ENCODE data around the gene ABR.
"Not testable (repeated sequence)": the region's sequence is repeated elsewhere in the genome, so short reads cannot be mapped to it uniquely, and the experiment has no call there.

ABR gene

GRCh38 chr17:1111599-1112443 is 68.0 kb downstream of the ABR start:
- Mint-ChIP-seq H3K36me3 (no peaks in the 10 kb centered on the region), H3K4me1 (ENCODE audit: low read depth) (peaks cover 44% of the 10 kb centered on the region), H3K27ac (peak overlapping the region; percentile 66), H3K27me3 (no peaks in the 10 kb centered on the region), H3K4me3 (peak overlapping the region; percentile 77), H3K9me3 (ENCODE audit: low read depth) (no peaks in the 10 kb centered on the region)

DNA sequence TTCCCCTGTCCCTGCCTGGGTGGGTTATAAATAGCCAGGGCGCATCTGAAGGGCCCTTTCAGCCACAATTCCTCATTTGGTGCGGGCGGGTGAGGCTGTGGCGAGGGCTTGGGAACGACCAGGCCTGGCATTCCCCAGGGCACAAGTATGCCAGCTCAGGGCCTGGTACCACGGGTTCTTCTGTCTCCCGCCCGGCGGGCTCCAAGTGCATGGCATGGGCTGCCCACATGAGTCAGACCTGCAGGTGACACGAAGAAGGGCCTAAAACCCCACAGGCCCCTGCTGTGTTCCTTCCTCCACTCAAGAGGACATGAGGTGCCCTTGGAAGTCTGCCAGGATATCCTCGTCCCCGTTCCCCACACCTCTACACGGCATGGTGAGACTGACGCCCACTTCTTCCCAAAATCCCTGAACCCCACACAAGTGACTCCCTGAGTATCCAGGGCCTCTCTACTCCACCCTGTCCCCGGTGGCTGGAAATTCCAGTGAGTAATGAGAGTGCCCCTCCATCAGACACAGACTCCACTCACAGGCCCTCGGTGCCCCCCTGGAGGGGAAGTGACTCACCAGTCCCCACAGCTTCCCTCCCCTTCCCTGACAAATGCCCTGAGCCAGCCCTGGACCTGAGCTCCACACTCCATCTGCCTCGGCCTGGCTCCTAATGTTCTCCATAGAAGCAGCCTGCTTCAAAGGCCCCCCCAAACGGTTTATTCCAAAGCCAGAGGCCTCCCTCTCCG is 68.8 kb downstream of the ABR start:
- no peaks in the 10 kb centered on the region for H3K36me3 Mint-ChIP-seq
- H3K4me3 Mint-ChIP-seq: peak overlapping the region; percentile 77
- H3K9me3 Mint-ChIP-seq (ENCODE audit: low read depth): no peaks in the 10 kb centered on the region
- peaks cover 47% of the 10 kb centered on the region for H3K4me1 Mint-ChIP-seq (ENCODE audit: low read depth)
- H3K27me3 Mint-ChIP-seq: no peaks in the 10 kb centered on the region
- H3K27ac Mint-ChIP-seq: peak overlapping the region; percentile 66

DNA sequence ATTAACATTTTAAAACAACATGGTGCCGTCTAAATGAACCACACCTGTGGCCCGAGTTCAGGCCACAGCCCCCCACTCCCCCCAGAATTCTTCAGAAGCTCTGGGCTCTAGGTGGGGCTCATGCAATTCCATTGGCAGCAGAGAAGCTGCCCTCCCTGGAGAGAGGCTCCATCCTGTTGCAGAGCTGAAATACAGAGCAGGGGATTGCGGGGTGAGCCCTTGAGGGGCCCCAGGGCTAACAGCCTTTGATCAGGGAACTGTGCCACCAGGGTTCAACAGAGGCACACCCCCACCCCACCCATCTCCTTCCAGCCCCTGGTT is 69.3 kb downstream of the ABR start:
- Mint-ChIP-seq H3K27ac (peak overlapping the region; percentile 28), H3K4me3 (peak overlapping the region; percentile 74), H3K36me3 (no peaks in the 10 kb centered on the region), H3K27me3 (no peaks in the 10 kb centered on the region), H3K4me1 (ENCODE audit: low read depth) (peaks cover 48% of the 10 kb centered on the region), H3K9me3 (ENCODE audit: low read depth) (no peaks in the 10 kb centered on the region)

DNA sequence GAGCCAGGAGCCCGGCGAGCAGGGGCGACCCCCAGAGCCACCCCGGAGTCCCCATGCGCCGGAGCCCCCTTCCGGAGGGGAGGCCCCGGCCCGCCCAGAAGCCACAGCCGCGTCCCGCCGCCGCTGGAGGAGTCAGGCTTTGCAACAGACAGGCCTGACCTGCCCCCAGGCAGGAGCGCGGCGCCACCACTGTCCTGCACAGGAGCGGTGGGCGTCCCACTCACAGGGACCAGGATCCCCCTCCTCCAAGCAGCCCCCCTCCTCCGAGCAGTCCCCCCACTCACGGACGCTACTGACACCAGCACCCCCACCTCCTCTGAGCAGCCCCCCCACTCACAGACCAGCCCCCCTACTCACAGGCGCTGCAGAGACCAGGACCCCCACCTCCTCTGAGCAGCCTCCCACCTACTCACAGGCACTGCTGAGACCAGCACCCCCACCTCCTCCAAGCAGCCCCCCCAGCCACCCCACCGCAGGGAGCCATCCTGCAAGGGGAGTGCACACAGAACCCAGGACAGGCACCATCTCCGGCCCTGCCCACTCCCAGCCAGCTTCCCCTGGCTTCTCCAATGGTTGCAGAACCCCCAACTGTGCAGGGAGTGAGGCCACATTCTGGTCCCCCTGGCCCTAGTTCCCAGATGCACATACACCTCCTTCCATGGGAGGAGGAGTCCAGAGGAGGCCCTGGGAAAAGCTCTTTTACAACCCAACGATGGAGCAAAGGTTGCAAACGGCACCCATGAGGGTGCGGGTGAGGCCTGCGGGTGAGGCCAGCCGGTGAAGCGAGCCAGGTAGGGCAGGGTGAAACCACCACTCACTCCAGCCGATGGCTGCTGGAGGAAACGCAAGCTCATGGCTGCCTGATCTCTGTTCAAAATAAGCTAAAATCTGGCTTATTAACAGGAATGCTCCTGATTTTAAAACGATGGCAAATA is 69.9 kb downstream of the ABR start:
- peaks cover 41% of the 10 kb centered on the region for H3K4me1 Mint-ChIP-seq (ENCODE audit: low read depth)
- H3K9me3 Mint-ChIP-seq (ENCODE audit: low read depth): no peaks in the 10 kb centered on the region
- H3K27ac Mint-ChIP-seq: peak overlapping the region; percentile 28
- no peaks in the 10 kb centered on the region for H3K27me3 Mint-ChIP-seq
- H3K36me3 Mint-ChIP-seq: no peaks in the 10 kb centered on the region
- H3K4me3 Mint-ChIP-seq: peak overlapping the region; percentile 74

DNA sequence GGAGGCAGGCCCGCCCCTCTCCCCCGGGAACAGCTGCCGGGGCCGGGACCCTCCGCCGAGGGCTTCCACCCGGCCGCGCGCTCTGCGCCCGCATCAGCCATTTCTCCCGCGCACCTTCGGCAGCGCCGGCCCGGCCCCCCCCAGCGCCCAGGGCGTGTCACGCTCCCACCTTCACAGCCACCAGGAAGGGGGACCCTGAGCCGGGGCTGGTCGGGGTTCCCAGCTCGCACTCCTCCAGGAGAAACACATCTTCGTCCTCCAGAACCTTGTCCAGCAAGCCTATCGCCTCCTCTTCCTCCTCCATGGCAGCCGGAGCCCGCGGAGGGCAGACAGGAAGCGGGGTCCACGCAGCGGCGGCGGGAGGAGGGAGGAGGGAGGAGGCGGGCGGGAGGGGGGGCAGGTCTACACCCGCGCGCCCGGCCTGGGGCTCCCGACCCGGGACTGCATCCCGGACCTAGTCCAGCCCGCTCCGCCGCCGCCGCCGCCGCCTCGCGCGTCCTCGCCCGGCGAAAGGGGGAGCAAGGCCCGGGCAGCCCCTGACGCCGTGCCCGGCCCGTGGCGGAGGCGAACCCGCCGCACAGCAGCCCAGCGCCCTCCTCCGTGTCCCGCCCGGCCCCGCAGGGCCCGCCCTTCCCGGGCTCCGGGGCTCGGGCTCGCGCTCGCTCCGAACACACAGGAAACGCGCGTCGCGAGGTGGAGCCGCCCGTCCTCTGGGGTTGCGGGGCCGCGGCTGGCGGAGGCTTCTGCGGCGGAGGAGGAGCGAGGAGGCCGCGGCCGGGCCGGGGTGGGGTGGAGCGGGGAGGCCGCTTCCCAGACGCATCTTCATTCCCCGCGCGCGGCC is 70.8 kb downstream of the ABR start:
- peaks cover 37% of the 10 kb centered on the region for H3K4me1 Mint-ChIP-seq (ENCODE audit: low read depth)
- no peaks in the 10 kb centered on the region for H3K9me3 Mint-ChIP-seq (ENCODE audit: low read depth)
- peak overlapping the region; percentile 34 for H3K27ac Mint-ChIP-seq
- no peaks in the 10 kb centered on the region for H3K27me3 Mint-ChIP-seq
- H3K36me3 Mint-ChIP-seq: no peaks in the 10 kb centered on the region
- peak overlapping the region; percentile 83 for H3K4me3 Mint-ChIP-seq

DNA sequence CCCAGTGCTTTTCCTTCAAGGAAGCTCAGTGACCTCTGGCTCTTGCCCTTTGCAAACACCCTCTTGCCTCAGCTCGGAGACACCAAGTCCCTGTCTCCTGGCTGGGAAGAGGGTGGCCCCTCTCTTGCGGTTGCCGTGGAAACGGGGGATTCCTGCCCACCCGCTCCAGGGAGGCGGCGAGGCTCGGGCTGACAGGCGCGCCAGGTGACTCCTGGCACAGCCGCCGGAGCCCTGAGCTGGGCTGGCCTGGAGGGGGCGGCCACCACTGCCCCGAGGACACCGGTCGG is 71.4 kb downstream of the ABR start:
- Mint-ChIP-seq H3K36me3 (no peaks in the 10 kb centered on the region), H3K9me3 (ENCODE audit: low read depth) (no peaks in the 10 kb centered on the region), H3K4me1 (ENCODE audit: low read depth) (peaks cover 37% of the 10 kb centered on the region), H3K4me3 (peak overlapping the region; percentile 80), H3K27me3 (no peaks in the 10 kb centered on the region), H3K27ac (no peak overlapping the region)

- Mint-ChIP-seq H3K36me3 (no peaks in the 10 kb centered on the region), H3K4me3 (peak overlapping the region; percentile 80), H3K9me3 (ENCODE audit: low read depth) (no peaks in the 10 kb centered on the region), H3K27ac (peak overlapping the region; percentile 58), H3K4me1 (ENCODE audit: low read depth) (peaks cover 37% of the 10 kb centered on the region), H3K27me3 (no peaks in the 10 kb centered on the region)
Observed at GRCh38 chr17:1107777-1108477, 71.9 kb downstream of the ABR start.

DNA sequence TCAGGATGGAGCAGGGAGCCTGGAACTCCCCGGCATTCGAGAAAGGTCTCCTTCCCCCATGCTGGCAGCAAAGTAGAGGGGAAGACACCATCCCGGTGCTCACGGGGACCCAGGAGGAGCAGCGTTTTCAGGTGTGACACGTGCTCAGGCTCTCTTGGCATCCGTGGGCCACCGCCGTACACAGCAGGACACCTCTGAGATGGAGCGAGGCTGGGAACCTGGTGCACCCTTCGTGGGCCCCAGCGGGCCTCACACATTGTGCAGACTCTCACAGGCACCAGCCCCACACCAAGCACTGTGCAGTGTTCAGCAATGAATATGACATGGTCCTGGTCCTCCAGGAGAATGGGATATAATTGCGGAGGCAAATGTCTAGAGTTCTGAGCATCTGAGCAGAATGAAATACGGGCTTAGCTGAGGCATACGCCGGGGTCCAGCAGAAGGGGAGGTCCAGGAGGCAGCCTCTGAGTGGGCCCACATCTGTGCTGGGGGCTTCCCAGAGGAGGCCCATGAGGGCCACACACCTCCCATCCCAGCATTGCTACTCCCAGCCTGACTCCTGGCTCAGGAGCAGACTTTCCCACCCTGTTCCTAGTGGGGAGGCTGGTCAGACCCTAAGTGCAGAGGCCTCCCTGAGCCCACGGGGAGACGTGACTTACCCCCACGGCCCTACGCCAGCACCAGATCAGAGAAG is 72.6 kb downstream of the ABR start:
- Mint-ChIP-seq H3K27me3 (no peaks in the 10 kb centered on the region), H3K4me3 (peak overlapping the region; percentile 80), H3K4me1 (ENCODE audit: low read depth) (peaks cover 37% of the 10 kb centered on the region), H3K9me3 (ENCODE audit: low read depth) (no peaks in the 10 kb centered on the region), H3K36me3 (no peaks in the 10 kb centered on the region), H3K27ac (peak overlapping the region; percentile 58)

GRCh38 chr17:1104222-1104621 is 75.6 kb downstream of the ABR start:
- Mint-ChIP-seq H3K27me3 (no peaks in the 10 kb centered on the region), H3K36me3 (peaks cover 3% of the 10 kb centered on the region), H3K27ac (no peak overlapping the region), H3K4me3 (no peak overlapping the region), H3K4me1 (ENCODE audit: low read depth) (peaks cover 20% of the 10 kb centered on the region), H3K9me3 (ENCODE audit: low read depth) (no peaks in the 10 kb centered on the region)

GRCh38 chr17:1100382-1100781 is 79.4 kb downstream of the ABR start:
- Mint-ChIP-seq H3K27ac (no peak overlapping the region), H3K9me3 (ENCODE audit: low read depth) (no peaks in the 10 kb centered on the region), H3K4me1 (ENCODE audit: low read depth) (peaks cover 26% of the 10 kb centered on the region), H3K36me3 (peaks cover 6% of the 10 kb centered on the region), H3K4me3 (no peak overlapping the region), H3K27me3 (no peaks in the 10 kb centered on the region)

GRCh38 chr17:1099242-1099641 is 80.5 kb downstream of the ABR start:
- peak overlapping the region; percentile 12 for H3K27ac Mint-ChIP-seq
- no peaks in the 10 kb centered on the region for H3K9me3 Mint-ChIP-seq (ENCODE audit: low read depth)
- peaks cover 8% of the 10 kb centered on the region for H3K36me3 Mint-ChIP-seq
- H3K4me3 Mint-ChIP-seq: no peak overlapping the region
- no peaks in the 10 kb centered on the region for H3K27me3 Mint-ChIP-seq
- peaks cover 26% of the 10 kb centered on the region for H3K4me1 Mint-ChIP-seq (ENCODE audit: low read depth)

DNA sequence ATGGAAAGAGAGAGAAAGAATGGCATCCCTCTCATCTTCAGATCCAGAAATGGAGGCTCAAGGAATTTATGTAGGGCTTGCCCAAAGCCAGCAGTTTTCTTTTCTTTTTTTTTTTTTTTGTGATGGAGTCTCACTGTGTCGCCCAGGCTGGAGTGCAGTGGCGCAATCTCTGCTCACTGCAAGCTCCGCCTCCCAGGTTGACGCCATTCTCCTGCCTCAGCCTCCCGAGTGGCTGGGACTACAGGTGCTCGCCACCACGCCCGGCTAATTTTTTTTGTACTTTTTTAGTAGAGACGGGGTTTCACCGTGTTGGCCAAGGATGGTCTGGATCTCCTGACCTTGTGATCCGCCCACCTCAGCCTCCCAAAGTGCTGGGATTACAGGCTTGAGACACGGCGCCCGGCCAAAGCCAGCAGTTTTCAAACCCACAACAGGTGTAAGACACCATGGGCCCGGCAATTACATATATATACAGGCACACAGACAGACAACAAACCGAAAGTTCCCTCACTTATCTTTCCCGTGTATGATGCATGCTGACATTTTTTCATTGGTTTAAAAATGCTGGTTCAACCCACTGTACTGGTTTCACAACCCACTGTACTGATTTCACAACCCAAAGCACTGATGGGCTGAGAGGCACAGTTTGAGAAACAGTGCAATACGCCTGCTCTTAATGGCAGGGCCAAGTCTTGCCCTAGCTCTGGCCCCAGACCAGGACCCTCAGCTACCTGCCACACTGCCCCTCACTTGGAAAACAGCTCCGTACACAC is 81.6 kb downstream of the ABR start:
- not testable (repeated sequence) for H3K36me3 Mint-ChIP-seq; H3K9me3 Mint-ChIP-seq (ENCODE audit: low read depth); H3K4me3 Mint-ChIP-seq; H3K27me3 Mint-ChIP-seq
- peak overlapping the region; percentile 1 for H3K27ac Mint-ChIP-seq
- peaks cover 26% of the 10 kb centered on the region for H3K4me1 Mint-ChIP-seq (ENCODE audit: low read depth)

GRCh38 chr17:1096215-1096614 is 83.6 kb downstream of the ABR start:
- H3K4me3 Mint-ChIP-seq: no peak overlapping the region
- no peaks in the 10 kb centered on the region for H3K27me3 Mint-ChIP-seq
- H3K4me1 Mint-ChIP-seq (ENCODE audit: low read depth): peaks cover 26% of the 10 kb centered on the region
- H3K36me3 Mint-ChIP-seq: peaks cover 8% of the 10 kb centered on the region
- H3K9me3 Mint-ChIP-seq (ENCODE audit: low read depth): no peaks in the 10 kb centered on the region
- no peak overlapping the region for H3K27ac Mint-ChIP-seq

Measured in activated naive CD8-positive, alpha-beta T cell (primary cell).